H1 (cell line): ENCODE data around the gene MSANTD2. TPM values are rescaled to one million over a fixed set of nuclear protein-coding genes. Genes with fewer than 3 reads are reported as not detected.

ENCODE experiments used
- CTCF ChIA-PET: fragments of 300-600 bp; sonication (Branson Sonifier 250); formaldehyde crosslinking; loops from one replicate; lab custom pipeline; 2021; ENCODE audit not compliant: partially characterized antibody; lab: Charles Lee
- POLR2A ChIA-PET: fragments of 300-600 bp; sonication (Branson Sonifier 250); formaldehyde crosslinking; loops from one replicate; lab custom pipeline; 2021; ENCODE audit warnings: inconsistent platforms; ENCODE audit not compliant: partially characterized antibody; lab: Charles Lee
- DNase-seq, 2 experiments: peaks; one replicate each; pipeline versions ENCODE4 v3.0.0 to v3.0.0-alpha.2; 2010 to 2022; ENCODE audit warnings: low spot score in 2 of 2, low read depth in 1 of 2, mixed read lengths in 1 of 2
- FAIRE-seq: peaks from 2 replicates; lab custom pipeline; 2011; peaks lifted over from hg19 to GRCh38; lab: Jason Lieb, UNC
- H2AFZ ChIP-seq: 2 replicates; pipeline ENCODE4 v1.8.1; 2012; ENCODE audit warnings: low read length, inconsistent platforms
- H2AK5ac ChIP-seq: 2 replicates; pipeline ENCODE4 v1.6.1; 2013; ENCODE audit warnings: low read depth, low read length
- H2BK120ac ChIP-seq: replicated peaks from 2 replicates; pipeline ENCODE3; 2013; ENCODE audit warnings: low read depth, low read length, inconsistent platforms
- H2BK12ac ChIP-seq: 2 replicates; pipeline ENCODE4 v1.6.1; 2013; ENCODE audit warnings: low read depth, low read length
- H2BK15ac ChIP-seq: 2 replicates; pipeline ENCODE4 v1.6.1; 2013; ENCODE audit warnings: low read length
- H2BK20ac ChIP-seq: 2 replicates; pipeline ENCODE4 v1.6.1; 2013; ENCODE audit warnings: low read length
- H2BK5ac ChIP-seq: 2 replicates; pipeline ENCODE4 v1.6.1; 2013; ENCODE audit warnings: low read depth, low read length
- H3K14ac ChIP-seq: 2 replicates; pipeline ENCODE4 v1.6.1; 2013; ENCODE audit warnings: inconsistent platforms; ENCODE audit not compliant: insufficient read length
- H3K18ac ChIP-seq: 2 replicates; pipeline ENCODE4 v1.6.1; 2013; ENCODE audit warnings: low read length; ENCODE audit errors: extremely low read depth
- H3K23ac ChIP-seq: 2 replicates; pipeline ENCODE4 v1.6.1; 2013; ENCODE audit warnings: inconsistent platforms; ENCODE audit not compliant: insufficient read length
- H3K23me2 ChIP-seq: 2 replicates; pipeline ENCODE4 v1.6.1; 2013; ENCODE audit warnings: low read depth, low read length
- H3K27ac ChIP-seq: 2 replicates; pipeline ENCODE4 v1.6.1; 2011; ENCODE audit warnings: low read depth, low read length, inconsistent platforms
- H3K27me3 ChIP-seq, 4 experiments: replicated peaks in 1 of 4; 1 replicate in 1 of 4; 2 replicates in 3 of 4; pipeline versions ENCODE4 v1.6.1 to v1.8.1; 2011 to 2013; ENCODE audit warnings: low read length in 3 of 4, mild to moderate bottlenecking in 3 of 4, inconsistent platforms in 2 of 4, mixed read lengths in 2 of 4, moderate library complexity in 1 of 4; ENCODE audit not compliant: control insufficient read depth in 3 of 4, insufficient read depth in 3 of 4; ENCODE audit errors: extremely low read depth in 1 of 4
- H3K36me3 ChIP-seq, 4 experiments: 2 replicates each; pipeline versions ENCODE4 v1.6.1 to v1.8.1; 2011 to 2013; ENCODE audit warnings: mild to moderate bottlenecking in 4 of 4, low read length in 3 of 4, moderate library complexity in 2 of 4, control low read depth in 1 of 4, inconsistent platforms in 1 of 4; ENCODE audit not compliant: insufficient read depth in 4 of 4, control insufficient read depth in 2 of 4
- H3K4ac ChIP-seq: replicated peaks from 2 replicates; pipeline ENCODE3; 2013; ENCODE audit warnings: low read length, low read depth, mixed read lengths, inconsistent platforms; ENCODE audit not compliant: insufficient read length
- H3K4me1 ChIP-seq, 4 experiments: replicated peaks in 1 of 4; 1 replicate in 1 of 4; 2 replicates in 3 of 4; pipeline versions ENCODE4 v1.6.1 to v1.8.1; 2011 to 2013; ENCODE audit warnings: low read length in 3 of 4, inconsistent platforms in 2 of 4, mixed read lengths in 1 of 4; ENCODE audit not compliant: insufficient read depth in 4 of 4, control insufficient read depth in 3 of 4
- H3K4me2 ChIP-seq, 2 experiments: 2 replicates each; pipeline versions ENCODE4 v1.6.1 to v1.8.1; 2011 to 2013; ENCODE audit warnings: low read depth in 2 of 2, low read length in 2 of 2, control low read depth in 1 of 2, inconsistent platforms in 1 of 2, mild to moderate bottlenecking in 1 of 2; ENCODE audit not compliant: insufficient read depth in 1 of 2
- H3K4me3 ChIP-seq, 4 experiments: fragments of 200-600, 300-600 bp in 1 of 4; sonication (generic), shearing (Covaris generic), sonication (Bioruptor Twin) in 1 of 4; 2 replicates each; pipeline versions ENCODE4 v1.5.1 to v1.8.1; 2011 to 2016; ENCODE audit warnings: low read length in 4 of 4, low read depth in 3 of 4, control low read depth in 2 of 4, inconsistent platforms in 2 of 4, mild to moderate bottlenecking in 2 of 4, mixed read lengths in 1 of 4, moderate library complexity in 1 of 4; ENCODE audit not compliant: insufficient read depth in 2 of 4; ENCODE audit errors: extremely low read depth in 1 of 4
- H3K56ac ChIP-seq: replicated peaks from 2 replicates; pipeline ENCODE3; 2013; ENCODE audit warnings: low read depth, mild to moderate bottlenecking, mixed read lengths, low read length, inconsistent platforms; ENCODE audit not compliant: insufficient read length
- H3K79me1 ChIP-seq: 2 replicates; pipeline ENCODE4 v1.6.1; 2013; ENCODE audit warnings: low read depth, low read length, control low read depth
- H3K79me2 ChIP-seq, 2 experiments: 2 replicates each; pipeline versions ENCODE4 v1.6.1 to v1.8.1; 2012 to 2013; ENCODE audit warnings: low read length in 2 of 2, mild to moderate bottlenecking in 2 of 2, inconsistent platforms in 1 of 2; ENCODE audit not compliant: insufficient read depth in 2 of 2, control insufficient read depth in 1 of 2
- H3K9ac ChIP-seq, 4 experiments: replicated peaks in 1 of 4; 1 replicate in 1 of 4; 2 replicates in 3 of 4; pipeline versions ENCODE4 v1.6.1 to v1.8.1; 2011 to 2013; ENCODE audit warnings: low read depth in 3 of 4, low read length in 3 of 4, control low read depth in 2 of 4, mild to moderate bottlenecking in 2 of 4, moderate library complexity in 2 of 4, inconsistent platforms in 1 of 4; ENCODE audit errors: extremely low read depth in 1 of 4
- H3K9me3 ChIP-seq, 2 experiments: 2 replicates each; pipeline versions ENCODE4 v1.6.1 to v1.8.1; 2012 to 2013; ENCODE audit warnings: mild to moderate bottlenecking in 2 of 2, moderate library complexity in 2 of 2, control low read depth in 1 of 2, inconsistent platforms in 1 of 2, low read depth in 1 of 2, low read length in 1 of 2, mixed read lengths in 1 of 2; ENCODE audit not compliant: insufficient read depth in 2 of 2
- H4K20me1 ChIP-seq, 2 experiments: replicated peaks in 1 of 2; 2 replicates each; pipeline versions ENCODE3 to v1.8.1; 2011 to 2013; ENCODE audit warnings: inconsistent platforms in 2 of 2, low read length in 2 of 2, mild to moderate bottlenecking in 1 of 2; ENCODE audit not compliant: insufficient read depth in 2 of 2, control insufficient read depth in 1 of 2
- H4K5ac ChIP-seq: 2 replicates; pipeline ENCODE4 v1.6.1; 2013; ENCODE audit warnings: low read length, low read depth, mixed read lengths, inconsistent platforms; ENCODE audit not compliant: insufficient read length
- H4K8ac ChIP-seq: 2 replicates; pipeline ENCODE4 v1.8.0; 2013; ENCODE audit warnings: mild to moderate bottlenecking, moderate library complexity, low read length, inconsistent platforms; ENCODE audit not compliant: insufficient read depth; ENCODE audit errors: extremely low read depth
- H4K91ac ChIP-seq: replicated peaks from 2 replicates; pipeline ENCODE3; 2013; ENCODE audit warnings: low read length, mixed read lengths, inconsistent platforms; ENCODE audit not compliant: insufficient read length
- CREB1 ChIP-seq: IDR thresholded peaks from 2 replicates; pipeline ENCODE4 v1.6.1; 2012; ENCODE audit warnings: inconsistent platforms
- E2F6 ChIP-seq: IDR thresholded peaks from 2 replicates; pipeline ENCODE4 v1.6.1; 2012; ENCODE audit warnings: inconsistent platforms
- HDAC2 ChIP-seq, 2 experiments: fragments of 300-600 bp in 1 of 2; sonication (generic) in 1 of 2; IDR thresholded peaks; 2 replicates each; pipeline ENCODE4 v1.6.1; 2011 to 2012; ENCODE audit warnings: low read depth in 2 of 2, low read length in 2 of 2, mild to moderate bottlenecking in 2 of 2, moderate library complexity in 2 of 2, borderline replicate concordance in 1 of 2, inconsistent platforms in 1 of 2
- MAFK ChIP-seq: IDR thresholded peaks from 2 replicates; pipeline ENCODE4 v1.6.1; 2012; ENCODE audit warnings: low read depth, mild to moderate bottlenecking, improper control_type of control experiment, low read length
- RNF2 ChIP-seq: fragments of 200-900, 300-1000 bp; sonication (generic); IDR thresholded peaks from 2 replicates; pipeline ENCODE4 v1.7.1; 2016; ENCODE audit warnings: borderline replicate concordance, low read depth, mild to moderate bottlenecking, antibody characterized with exemption, low read length; ENCODE audit not compliant: poor library complexity, severe bottlenecking; ENCODE audit errors: missing control alignments
- RXRA ChIP-seq: IDR thresholded peaks from 2 replicates; pipeline ENCODE4 v1.6.1; 2011; ENCODE audit warnings: low read depth, mild to moderate bottlenecking, low read length, moderate library complexity; ENCODE audit not compliant: insufficient read depth
- WGBS, 2 experiments: shearing (Covaris generic) in 1 of 2; methylation state at CpG; one replicate each; pipeline versions ENCODE4 v1.1.6 to v1.1.7; 2013 to 2015; ENCODE audit warnings: low lambda C conversion rate in 2 of 2, mixed read lengths in 2 of 2, inconsistent platforms in 1 of 2, low coverage in 1 of 2, missing lambda C conversion rate in 1 of 2; ENCODE audit not compliant: insufficient replicate concordance in 2 of 2, insufficient coverage in 1 of 2, insufficient read length in 1 of 2; ENCODE audit errors: extremely low coverage in 1 of 2, missing lambda C conversion rate in 1 of 2; 5-methylcytosine and 5-hydroxymethylcytosine counted together
- polyA plus RNA-seq, 7 experiments: library from polyadenylated mRNA; depleted of rRNA in 3 of 7; stranded (reverse) in 5 of 7; unstranded in 2 of 7; fragments of >200 nt in 5 of 7; fragments of 200-250 nt in 2 of 7; gene quantifications; 1 replicate in 5 of 7; 2 replicates in 1 of 7; 4 replicates in 1 of 7; pipeline versions ENCODE4 v1.2.1 to v1.2.3, GENCODE V29; 2011 to 2013; ENCODE audit warnings: missing spikeins in 2 of 7, mixed read lengths in 2 of 7
- total RNA-seq: library from RNA; stranded (reverse); fragmentation: NEBNext Ultra II Directional; extraction: Animal tissue kit (Norgen Biotek cat#: 25700); gene quantifications from 2 replicates; pipeline ENCODE4 v1.2.1, GENCODE V29; 2021

The MSANTD2 gene
- total and polyA plus RNA-seq, 2 of the 8 experiments (the other 6 are each of a cell fraction or from before 2014, with no cell fraction given), result 8.2 to 15.9 TPM

- H3K4me2 ChIP-seq, result no peak overlapping the region
- peaks cover 6 to 44% (median 17%) of the 10 kb centered on the region in 4 experiments for H3K4me1 ChIP-seq
- no peak overlapping the region for H2BK20ac ChIP-seq
- no peak overlapping the region; the same call in 1 of the 2 replicates for H2AK5ac ChIP-seq
- no peak overlapping the region for H3K56ac ChIP-seq
- no peak overlapping the region for H3K23ac ChIP-seq
- H3K27ac ChIP-seq, result no peak overlapping the region
- H3K27me3 ChIP-seq, result peaks cover 89 to 100% (median 96%) of the 10 kb centered on the region in 4 experiments
- no peak overlapping the region for H2BK5ac ChIP-seq
- H2BK15ac ChIP-seq, result no peak overlapping the region
- no peak for TF ChIP-seq MAFK
- no peak for TF ChIP-seq HDAC2 (IDR thresholded peaks at IDR 0.05; ENCODE audit: borderline replicate concordance in 1 of 2, low read depth in 2 of 2, low read length in 2 of 2)
- peak; percentile 42 for TF ChIP-seq RNF2
- no peak for TF ChIP-seq CREB1
- TF ChIP-seq RXRA, result no peak
- TF ChIP-seq E2F6, result no peak
- no peak overlapping the region for H2BK120ac ChIP-seq
- H3K79me2 ChIP-seq, result no peaks in the 10 kb centered on the region
- H4K20me1 ChIP-seq, result peaks cover 10 to 14% of the 10 kb centered on the region in 2 experiments
- no peaks in the 10 kb centered on the region for H3K9me3 ChIP-seq
- DNase-seq (no peak), FAIRE-seq (no peak)
- 0 out of 2 replicates have a peak overlapping the region, but pooled peaks have one; percentile 9 for H2BK12ac ChIP-seq
- POLR2A ChIA-PET, result interaction anchor here (1.6 to 3.1 kb wide), 2 partner anchors 9 to 12 kb away, joined by 4 to 13 read pairs; no protein-coding TSS in a partner anchor
- no peak overlapping the region for H4K91ac ChIP-seq
- H3K23me2 ChIP-seq, result peaks cover 5% of the 10 kb centered on the region; the same call in 1 of the 2 replicates
- no peak overlapping the region for H3K4me3 ChIP-seq
- H4K8ac ChIP-seq, result no peak overlapping the region
- no peak overlapping the region for H3K14ac ChIP-seq
- H3K18ac ChIP-seq, result no peak overlapping the region
- no peak overlapping the region for H3K4ac ChIP-seq
- no peak overlapping the region for H2AFZ ChIP-seq
- H3K36me3 ChIP-seq, result peaks cover 0 to 3% (median 0%) of the 10 kb centered on the region in 4 experiments; a peak in 1 of 8 replicates
- H4K5ac ChIP-seq, result no peak overlapping the region
- CTCF ChIA-PET, result interaction anchor here (1.2 to 28.0 kb wide), 4 partner anchors 15 to 111 kb away, joined by 3 to 382 read pairs (median 8); partner anchors contain the start of genes NRGN and ROBO3
- H3K79me1 ChIP-seq, result no peaks in the 10 kb centered on the region
- WGBS, 2 experiments, result 63% methylated on average over 6 of the region's 6 CpGs; no CpG with 5 or more reads in 1 of the 2 experiments
- no peak overlapping the region for H3K9ac ChIP-seq
These were observed 45.5 kb downstream of the MSANTD2 start for GRCh38 chr11:124754710-124755109.
